ENCODE measurements around the gene TMEM178B. TPM values are rescaled to one million over a fixed set of nuclear protein-coding genes. Genes with fewer than 3 reads are reported as not detected.
"Not testable (repeated sequence)": the region's sequence is repeated elsewhere in the genome, so short reads cannot be mapped to it uniquely, and the experiment has no call there.

Gene TMEM178B
- total RNA-seq, 1 experiment from 2014 or later, result 0.11 TPM

DNA sequence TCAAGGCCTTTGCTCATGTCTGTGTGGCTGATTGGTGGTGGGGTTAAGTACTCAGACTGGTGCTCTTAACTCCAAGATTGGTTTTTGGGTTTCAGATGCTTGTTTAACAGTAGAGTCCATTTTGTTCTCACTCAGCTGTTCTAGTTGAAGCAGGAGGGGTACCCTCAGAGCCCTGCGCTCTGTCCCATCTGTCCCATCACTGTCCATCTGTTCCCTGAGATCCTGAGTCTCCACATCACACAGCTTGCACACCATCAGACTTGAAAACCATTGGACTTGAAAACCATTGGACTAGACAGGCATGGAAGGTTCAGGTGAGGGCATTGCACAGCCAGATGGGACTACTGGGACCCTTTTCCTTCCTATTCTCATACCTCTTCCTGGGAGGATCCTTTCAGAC is 39.3 kb downstream of the TMEM178B start:
- no peaks in the 10 kb centered on the region for H3K9me3 ChIP-seq
- H3K27me3 ChIP-seq (replicated peaks; ENCODE audit: control insufficient read depth, insufficient read depth, low read length), result peaks cover under 1% of the 10 kb centered on the region; the same call in 1 of the 2 replicates
- TF ChIP-seq CTCF (IDR thresholded peaks at IDR 0.05; ENCODE audit: insufficient read depth in 1 of 2, low read depth in 1 of 2, low read length in 1 of 2, severe bottlenecking in 1 of 2, unreplicated experiment in 1 of 2), result no peak
- Mint-ChIP-seq H3K36me3 (ENCODE audit: insufficient read depth, unreplicated experiment) (peaks cover 4% of the 10 kb centered on the region), H3K4me1 (ENCODE audit: low read depth, unreplicated experiment) (no peaks in the 10 kb centered on the region), H3K27ac (ENCODE audit: unreplicated experiment) (no peak overlapping the region), H3K27me3 (ENCODE audit: insufficient read depth, unreplicated experiment) (peaks cover 6% of the 10 kb centered on the region), H3K4me3 (ENCODE audit: unreplicated experiment) (no peak overlapping the region), H3K9me3 (ENCODE audit: unreplicated experiment) (no peaks in the 10 kb centered on the region)
- DNase-seq, result no peak
- CTCF ChIA-PET, result no interaction called here
- no peaks in the 10 kb centered on the region for H3K4me1 ChIP-seq
- no peaks in the 10 kb centered on the region for H3K36me3 ChIP-seq (ENCODE audit: control insufficient read depth, insufficient read depth, low read length)
- intact Hi-C loops (cut with micrococcal nuclease; ENCODE audit: unreplicated experiment), result no loop called here
- no peak overlapping the region for H3K4me3 ChIP-seq (ENCODE audit: low read depth, low read length)
- POLR2A ChIA-PET, result no interaction called here
- BruUV-seq (replicated peaks), result no TSS peak

GRCh38 chr7:141114029-141114664 is 40.3 kb downstream of the TMEM178B start:
- Mint-ChIP-seq H3K27ac (ENCODE audit: unreplicated experiment) (no peak overlapping the region), H3K36me3 (ENCODE audit: insufficient read depth, unreplicated experiment) (peaks cover 4% of the 10 kb centered on the region), H3K4me3 (ENCODE audit: unreplicated experiment) (no peak overlapping the region), H3K27me3 (ENCODE audit: insufficient read depth, unreplicated experiment) (peaks cover 9% of the 10 kb centered on the region), H3K9me3 (ENCODE audit: unreplicated experiment) (no peaks in the 10 kb centered on the region), H3K4me1 (ENCODE audit: low read depth, unreplicated experiment) (no peaks in the 10 kb centered on the region)
- POLR2A ChIA-PET, result no interaction called here
- intact Hi-C loops (cut with micrococcal nuclease; ENCODE audit: unreplicated experiment), result no loop called here
- Histone ChIP-seq H3K4me1 (no peaks in the 10 kb centered on the region), H3K36me3 (ENCODE audit: control insufficient read depth, insufficient read depth, low read length) (no peaks in the 10 kb centered on the region), H3K9me3 (no peaks in the 10 kb centered on the region), H3K4me3 (ENCODE audit: low read depth, low read length) (no peak overlapping the region), H3K27me3 (replicated peaks; ENCODE audit: control insufficient read depth, insufficient read depth, low read length) (no peaks in the 10 kb centered on the region)
- CTCF ChIA-PET, result no interaction called here
- BruUV-seq (replicated peaks), result no TSS peak
- no peak for TF ChIP-seq CTCF (IDR thresholded peaks at IDR 0.05; ENCODE audit: insufficient read depth in 1 of 2, low read depth in 1 of 2, low read length in 1 of 2, severe bottlenecking in 1 of 2, unreplicated experiment in 1 of 2)
- no peak for DNase-seq

- Histone ChIP-seq H3K4me1 (no peaks in the 10 kb centered on the region), H3K4me3 (ENCODE audit: low read depth, low read length) (no peak overlapping the region), H3K9me3 (no peaks in the 10 kb centered on the region), H3K27me3 (replicated peaks; ENCODE audit: control insufficient read depth, insufficient read depth, low read length) (no peaks in the 10 kb centered on the region), H3K36me3 (ENCODE audit: control insufficient read depth, insufficient read depth, low read length) (no peaks in the 10 kb centered on the region)
- Mint-ChIP-seq H3K4me3 (ENCODE audit: unreplicated experiment) (no peak overlapping the region), H3K9me3 (ENCODE audit: unreplicated experiment) (no peaks in the 10 kb centered on the region), H3K36me3 (ENCODE audit: insufficient read depth, unreplicated experiment) (peaks cover 4% of the 10 kb centered on the region), H3K27ac (ENCODE audit: unreplicated experiment) (no peak overlapping the region), H3K27me3 (ENCODE audit: insufficient read depth, unreplicated experiment) (peaks cover 14% of the 10 kb centered on the region), H3K4me1 (ENCODE audit: low read depth, unreplicated experiment) (no peaks in the 10 kb centered on the region)
- no TSS peak for BruUV-seq (replicated peaks)
- TF ChIP-seq CTCF (IDR thresholded peaks at IDR 0.05; ENCODE audit: insufficient read depth in 1 of 2, low read depth in 1 of 2, low read length in 1 of 2, severe bottlenecking in 1 of 2, unreplicated experiment in 1 of 2), result no peak
- intact Hi-C loops (cut with micrococcal nuclease; ENCODE audit: unreplicated experiment), result no loop called here
- DNase-seq, result no peak
- ChIA-PET POLR2A (no interaction called here), CTCF (interaction anchor here (0.6 kb wide), 1 partner anchor 47 kb away, joined by 8 read pairs; no protein-coding TSS in a partner anchor)
These were observed 42.1 kb downstream of the TMEM178B start for GRCh38 chr7:141115965-141116364.

DNA sequence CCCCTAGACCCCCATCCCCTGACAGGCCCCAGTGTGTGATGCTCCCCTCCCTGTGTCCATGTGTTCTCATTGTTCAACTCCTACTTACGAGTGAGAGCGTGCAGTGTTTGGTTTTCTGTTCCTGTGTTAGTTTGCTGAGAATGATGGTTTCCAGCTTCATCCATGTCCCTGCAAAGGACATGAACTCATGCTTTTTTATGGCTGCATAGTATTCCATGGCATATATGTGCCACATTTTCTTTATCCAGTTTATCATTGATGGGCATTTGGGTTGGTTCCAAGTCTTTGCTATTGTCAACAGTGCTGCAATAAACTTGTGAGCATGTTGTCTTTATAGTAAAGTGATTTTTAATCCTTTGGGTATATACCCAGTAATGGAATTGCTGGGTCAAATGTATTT is 42.8 kb downstream of the TMEM178B start:
- H3K4me3 Mint-ChIP-seq (ENCODE audit: unreplicated experiment); H3K36me3 Mint-ChIP-seq (ENCODE audit: insufficient read depth, unreplicated experiment); CTCF ChIA-PET; H3K27me3 ChIP-seq (replicated peaks; ENCODE audit: control insufficient read depth, insufficient read depth, low read length); H3K4me1 Mint-ChIP-seq (ENCODE audit: low read depth, unreplicated experiment); DNase-seq; POLR2A ChIA-PET; intact Hi-C loops (cut with micrococcal nuclease; ENCODE audit: unreplicated experiment); H3K4me1 ChIP-seq; H3K4me3 ChIP-seq (ENCODE audit: low read depth, low read length); H3K27ac Mint-ChIP-seq (ENCODE audit: unreplicated experiment); BruUV-seq (replicated peaks); H3K9me3 Mint-ChIP-seq (ENCODE audit: unreplicated experiment); H3K36me3 ChIP-seq (ENCODE audit: control insufficient read depth, insufficient read depth, low read length); H3K9me3 ChIP-seq: not testable (repeated sequence)
- H3K27me3 Mint-ChIP-seq (ENCODE audit: insufficient read depth, unreplicated experiment), result peaks cover 21% of the 10 kb centered on the region

All from Caco-2 (cell line).